Ovary (tissue), 3 donors: ENCODE data around the gene ARHGAP19.

Source experiments
- CTCF ChIP-seq, 3 donors: fragments of 450-650 bp in 2 of 3; fragments of 200-600 bp in 1 of 3; IDR thresholded peaks; one replicate each; pipeline versions ENCODE4 v1.5.1 to v1.8.0; 2016 to 2022; ENCODE audit warnings: antibody characterized with exemption in 3 of 3, mild to moderate bottlenecking in 1 of 3
- POLR2A ChIP-seq: fragments of 450-650 bp; IDR thresholded peaks from one replicate; pipeline ENCODE4 v1.6.1; 2017; ENCODE audit warnings: antibody characterized with exemption, mild to moderate bottlenecking, moderate library complexity
- donor health status: DM: no; HTN: no; CAD: no.

- TF ChIP-seq POLR2A (no peak), CTCF (IDR thresholded peaks at IDR 0.05) (no peak)
Measured at GRCh38 chr10:97235353-97235752, 57.1 kb downstream of the ARHGAP19 start.
